ENCODE results near the gene RTP1. TPM values are rescaled to one million over a fixed set of nuclear protein-coding genes. Genes with fewer than 3 reads are reported as not detected.
A peak's percentile ranks its signal among the peaks of the same experiment; 100 is the strongest.

The RTP1 gene
- total RNA-seq, 3 donors from 2014 or later (not counting 1 experiment from before 2014, with no cell fraction given) = not detected

DNA sequence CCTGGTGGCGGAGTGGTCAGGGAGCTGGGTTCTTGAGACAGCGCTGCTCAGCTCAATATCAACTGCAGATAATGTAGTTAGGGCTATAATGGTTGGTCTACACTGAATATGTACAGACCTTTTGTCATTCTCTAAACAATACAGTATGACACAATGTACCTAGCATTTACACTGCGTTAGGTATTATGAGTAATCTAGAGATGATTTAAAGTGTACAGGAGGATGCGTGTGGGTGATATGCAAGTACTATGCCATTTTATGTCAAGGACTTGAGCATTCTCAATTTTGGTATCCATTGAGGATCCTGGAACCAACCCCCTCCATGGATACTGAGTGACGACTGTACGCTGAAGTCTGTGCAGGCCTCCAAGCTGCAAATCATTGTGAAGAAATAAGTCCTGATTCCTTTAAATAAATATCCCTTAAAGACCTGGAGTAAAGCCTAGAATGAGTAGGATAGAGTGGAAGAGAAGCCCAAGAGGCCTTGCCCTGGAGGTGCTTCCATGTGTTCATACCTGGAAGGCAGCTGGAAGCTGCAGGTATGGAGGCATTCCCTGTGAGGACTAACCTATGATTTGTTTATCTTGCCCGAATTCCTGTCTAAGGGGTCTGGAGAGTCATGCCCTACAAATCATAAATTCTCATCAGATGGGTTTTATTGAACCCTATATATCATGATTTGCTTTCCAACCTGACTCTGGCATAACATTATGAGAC lies 15.7 kb upstream of the RTP1 start:
- Mint-ChIP-seq H3K36me3 (no peaks in the 10 kb centered on the region), H3K4me1 (no peaks in the 10 kb centered on the region), H3K4me3 (no peak overlapping the region), H3K9me3 (no peaks in the 10 kb centered on the region), H3K27me3 (ENCODE audit: low read depth in 2 of 2) (peaks cover 30 to 34% of the 10 kb centered on the region in 2 donors), H3K27ac (no peak overlapping the region)
- ATAC-seq (no peak), DNase-seq (no peak)
- 91% methylated on average over 6 of the region's 7 CpGs for WGBS (ENCODE audit: insufficient coverage)
- H3K27me3 ChIP-seq (ENCODE audit: control insufficient read depth, insufficient read depth, low read length) = no peaks in the 10 kb centered on the region
- H3K9me3 ChIP-seq (ENCODE audit: control insufficient read depth, insufficient read depth, low read length) = no peaks in the 10 kb centered on the region
- H3K27ac ChIP-seq (ENCODE audit: low read length) = no peak overlapping the region
- H3K4me3 ChIP-seq (ENCODE audit: low read length) = no peak overlapping the region
- no peaks in the 10 kb centered on the region for H3K4me1 ChIP-seq (ENCODE audit: control insufficient read depth, insufficient read depth, low read length)
- intact Hi-C loops (cut with micrococcal nuclease) = no loop called here
- H3K36me3 ChIP-seq (ENCODE audit: control insufficient read depth, insufficient read depth, low read length) = no peaks in the 10 kb centered on the region
- TF ChIP-seq, protein P1, sequence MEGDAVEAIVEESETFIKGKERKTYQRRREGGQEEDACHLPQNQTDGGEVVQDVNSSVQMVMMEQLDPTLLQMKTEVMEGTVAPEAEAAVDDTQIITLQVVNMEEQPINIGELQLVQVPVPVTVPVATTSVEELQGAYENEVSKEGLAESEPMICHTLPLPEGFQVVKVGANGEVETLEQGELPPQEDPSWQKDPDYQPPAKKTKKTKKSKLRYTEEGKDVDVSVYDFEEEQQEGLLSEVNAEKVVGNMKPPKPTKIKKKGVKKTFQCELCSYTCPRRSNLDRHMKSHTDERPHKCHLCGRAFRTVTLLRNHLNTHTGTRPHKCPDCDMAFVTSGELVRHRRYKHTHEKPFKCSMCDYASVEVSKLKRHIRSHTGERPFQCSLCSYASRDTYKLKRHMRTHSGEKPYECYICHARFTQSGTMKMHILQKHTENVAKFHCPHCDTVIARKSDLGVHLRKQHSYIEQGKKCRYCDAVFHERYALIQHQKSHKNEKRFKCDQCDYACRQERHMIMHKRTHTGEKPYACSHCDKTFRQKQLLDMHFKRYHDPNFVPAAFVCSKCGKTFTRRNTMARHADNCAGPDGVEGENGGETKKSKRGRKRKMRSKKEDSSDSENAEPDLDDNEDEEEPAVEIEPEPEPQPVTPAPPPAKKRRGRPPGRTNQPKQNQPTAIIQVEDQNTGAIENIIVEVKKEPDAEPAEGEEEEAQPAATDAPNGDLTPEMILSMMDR (IDR thresholded peaks at IDR 0.05) = no peak

DNA sequence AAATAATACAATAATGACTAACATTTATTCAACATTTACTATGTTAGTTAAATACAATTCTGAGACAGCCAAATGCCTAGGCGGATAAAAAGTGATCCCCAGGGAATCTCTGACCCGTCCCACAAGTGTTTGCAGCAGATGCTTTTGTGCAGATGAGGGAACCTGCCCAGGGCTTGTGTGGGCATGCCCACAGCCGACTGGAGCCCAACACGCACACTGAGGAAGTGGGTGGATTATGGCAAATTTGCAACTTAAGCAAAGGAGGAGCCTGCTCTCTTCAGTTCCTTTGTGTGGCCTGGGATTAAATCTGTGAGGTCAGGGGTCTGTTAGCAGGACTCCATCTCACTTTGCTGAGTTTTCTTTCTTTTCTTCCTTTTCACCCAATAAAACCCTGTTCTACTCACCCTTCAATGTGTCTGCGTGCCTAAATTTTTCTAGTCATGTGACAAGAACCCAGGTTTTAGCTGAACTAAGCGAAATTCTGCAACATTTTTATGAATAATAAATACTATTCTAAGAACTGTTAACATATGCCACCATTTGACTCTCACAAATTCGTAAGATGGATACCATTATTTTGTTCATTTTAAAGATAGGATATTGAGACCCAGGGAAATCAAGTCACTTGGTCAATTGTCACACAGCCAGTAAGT lies 13.9 kb upstream of the RTP1 start:
- H3K27me3 Mint-ChIP-seq (ENCODE audit: low read depth in 2 of 2) = peaks cover 29 to 50% of the 10 kb centered on the region in 2 donors
- TF ChIP-seq, protein P1 (IDR thresholded peaks at IDR 0.05) = no peak
- H3K4me3 ChIP-seq (ENCODE audit: low read length) = no peak overlapping the region
- no peaks in the 10 kb centered on the region for H3K9me3 Mint-ChIP-seq
- H3K27ac Mint-ChIP-seq = no peak overlapping the region
- H3K4me1 ChIP-seq (ENCODE audit: control insufficient read depth, insufficient read depth, low read length) = no peaks in the 10 kb centered on the region
- intact Hi-C loops (cut with micrococcal nuclease) = no loop called here
- WGBS (ENCODE audit: insufficient coverage) = 67% methylated on average over 7 of the region's 7 CpGs
- H3K4me1 Mint-ChIP-seq = no peaks in the 10 kb centered on the region
- no peak overlapping the region for H3K4me3 Mint-ChIP-seq
- ATAC-seq = no peak
- no peak for DNase-seq
- no peaks in the 10 kb centered on the region for H3K36me3 Mint-ChIP-seq
- H3K9me3 ChIP-seq (ENCODE audit: control insufficient read depth, insufficient read depth, low read length) = no peaks in the 10 kb centered on the region
- peaks cover 2% of the 10 kb centered on the region for H3K27me3 ChIP-seq (ENCODE audit: control insufficient read depth, insufficient read depth, low read length)
- no peaks in the 10 kb centered on the region for H3K36me3 ChIP-seq (ENCODE audit: control insufficient read depth, insufficient read depth, low read length)
- H3K27ac ChIP-seq (ENCODE audit: low read length) = no peak overlapping the region

DNA sequence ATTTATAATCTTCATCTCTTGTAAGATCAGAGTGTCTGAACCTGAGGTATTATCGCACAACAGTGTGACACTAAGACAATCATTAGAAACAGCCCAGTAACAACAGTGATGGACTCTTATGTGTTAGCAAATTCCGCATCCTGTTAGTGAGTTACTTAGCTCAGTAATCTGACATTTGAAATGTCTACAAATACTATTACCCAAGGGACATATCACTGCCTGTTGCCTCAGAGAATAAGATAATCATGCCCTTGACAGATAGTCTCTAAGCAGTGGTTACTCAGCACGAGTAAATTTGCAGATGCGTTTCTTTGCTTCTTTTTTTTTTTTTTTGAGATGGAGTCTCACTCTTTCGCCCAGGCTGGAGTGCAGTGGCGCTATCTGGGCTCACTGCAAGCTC lies 13.4 kb upstream of the RTP1 start:
- Histone ChIP-seq H3K4me3 (ENCODE audit: low read length) (no peak overlapping the region), H3K27ac (ENCODE audit: low read length) (no peak overlapping the region), H3K36me3 (ENCODE audit: control insufficient read depth, insufficient read depth, low read length) (no peaks in the 10 kb centered on the region), H3K27me3 (ENCODE audit: control insufficient read depth, insufficient read depth, low read length) (peaks cover 2% of the 10 kb centered on the region), H3K9me3 (ENCODE audit: control insufficient read depth, insufficient read depth, low read length) (no peaks in the 10 kb centered on the region), H3K4me1 (ENCODE audit: control insufficient read depth, insufficient read depth, low read length) (no peaks in the 10 kb centered on the region)
- Mint-ChIP-seq H3K9me3 (no peaks in the 10 kb centered on the region), H3K36me3 (no peaks in the 10 kb centered on the region), H3K4me3 (no peak overlapping the region), H3K27ac (no peak overlapping the region), H3K27me3 (ENCODE audit: low read depth in 2 of 2) (peaks cover 29 to 53% of the 10 kb centered on the region in 2 donors), H3K4me1 (peaks cover 1 to 3% of the 10 kb centered on the region in 2 donors)
- ATAC-seq = peak in 1 of 3 donors; percentile 52
- TF ChIP-seq, protein P1 (IDR thresholded peaks at IDR 0.05) = no peak
- WGBS (ENCODE audit: insufficient coverage) = 95% methylated on average over 6 of the region's 6 CpGs
- intact Hi-C loops (cut with micrococcal nuclease) = no loop called here
- DNase-seq = no peak

Data from natural killer cell (primary cell).